A549 treated with CpdA at 1 μM for 4 hours (cell line): ENCODE data around the gene HEPN1. TPM values are rescaled to one million over a fixed set of nuclear protein-coding genes. Genes with fewer than 3 reads are reported as not detected.

Experiments used
- total RNA-seq: library from RNA; stranded (reverse); fragments of 200-300 nt; extraction: Qiagen RNA extraction; gene quantifications from 5 replicates; pipeline ENCODE4 v1.2.3, GENCODE V29; 2022; ENCODE audit warnings: low read depth

The HEPN1 gene
- total RNA-seq: not detected in 5 replicates

DNA sequence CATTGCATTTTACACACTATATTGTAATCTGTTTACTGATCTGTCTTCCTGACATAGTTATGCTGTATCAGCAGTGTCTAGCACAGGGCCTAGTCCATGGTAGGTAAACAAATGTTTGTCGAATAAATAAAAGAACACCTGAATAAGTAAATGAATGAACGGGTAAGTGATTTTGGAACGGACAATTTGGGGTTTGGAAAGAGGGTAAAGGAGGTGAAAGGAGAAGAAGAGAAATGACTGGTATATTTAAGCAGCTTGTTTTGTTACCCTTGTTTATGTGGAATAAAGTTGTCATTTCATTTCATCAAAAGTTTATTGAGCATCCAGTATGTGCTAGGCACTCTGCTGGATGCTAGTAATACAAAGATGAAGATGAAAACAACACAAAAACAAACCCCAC, at the start of gene HEPN1:
TSS of gene HEPN1 (plus strand) at position 301 of the 400 bp plus-strand sequence.

DNA sequence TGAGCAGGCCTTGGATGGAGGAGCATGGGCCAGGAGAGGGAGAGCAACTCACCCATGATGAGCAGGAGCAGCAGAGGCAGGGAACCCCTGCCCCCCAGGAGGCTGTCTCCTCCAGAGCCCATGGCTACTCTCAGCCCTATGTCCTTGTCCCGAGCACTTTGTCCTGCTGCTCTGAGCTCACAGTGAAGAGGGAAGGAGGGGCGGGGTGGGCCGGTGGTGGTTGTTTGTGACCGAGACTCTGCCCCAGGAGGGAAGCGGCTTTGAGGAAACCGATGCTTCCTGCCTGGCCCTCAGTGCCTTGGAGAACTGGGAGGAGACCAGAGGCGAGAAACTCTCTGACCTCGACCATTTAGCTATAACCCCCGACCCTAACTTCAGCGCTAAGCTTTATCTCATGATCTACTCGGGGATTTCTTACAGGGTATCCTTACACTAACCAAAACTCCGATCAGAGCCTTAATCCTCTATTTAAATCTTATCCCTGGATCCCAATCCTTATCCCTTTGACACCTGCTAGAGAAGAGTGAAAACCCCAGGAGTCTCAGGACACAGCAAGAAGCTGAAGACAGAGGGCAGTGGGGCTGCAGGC, 21.3 kb upstream of the HEPN1 start, which contains the start of gene ROBO4:
TSS of gene ROBO4 (minus strand) at position 192 of the 589 bp plus-strand sequence. CDS start at position 122, 70 bp downstream.

DNA sequence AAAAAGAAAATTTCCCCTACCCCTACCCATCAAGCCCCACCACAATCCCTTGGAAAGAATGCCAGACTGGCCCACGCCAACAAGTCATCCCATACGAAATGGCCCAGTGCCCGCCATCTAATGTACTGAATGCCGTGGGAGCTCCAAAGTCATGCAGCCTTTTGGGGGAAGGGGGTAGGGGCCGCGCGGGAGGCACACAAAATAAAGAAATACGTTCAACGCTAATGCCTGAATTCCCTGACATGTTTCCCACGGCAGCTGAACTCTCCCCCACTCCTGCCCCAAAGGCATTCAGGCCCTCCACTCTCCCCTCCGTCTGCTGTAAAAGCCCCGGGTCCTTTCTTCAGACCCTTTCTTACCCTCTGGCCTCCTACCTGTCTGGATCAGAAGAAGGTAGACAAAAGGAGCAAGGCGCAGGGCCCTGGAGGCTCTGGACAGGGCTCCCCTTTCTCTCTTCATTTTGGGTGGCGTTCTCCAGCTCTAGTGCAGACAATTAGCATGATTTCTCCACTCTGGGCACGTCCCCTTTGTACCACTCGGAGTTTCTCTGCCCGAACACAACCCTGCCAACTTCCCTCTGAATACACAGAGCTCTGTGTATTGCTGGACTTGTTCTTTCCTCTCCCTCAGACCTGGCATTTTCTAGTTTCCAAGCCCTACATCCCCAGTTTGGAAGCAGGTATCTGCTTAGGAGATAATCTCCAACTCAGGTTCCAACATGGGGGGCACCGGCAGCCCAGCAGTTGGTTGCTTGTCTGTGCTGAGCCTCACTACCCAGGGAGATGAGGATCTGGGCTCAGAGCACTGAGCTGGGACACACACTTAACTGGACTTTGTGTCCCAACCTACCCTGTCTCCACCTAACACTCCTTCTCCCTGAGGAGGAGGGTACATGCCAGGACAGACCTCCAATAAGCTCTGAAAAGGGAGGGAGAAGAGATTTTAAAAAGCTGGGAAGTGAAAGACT, 16.8 kb downstream of the HEPN1 start, which contains the start of gene HEPACAM:
TSS of gene HEPACAM (minus strand) at position 500 of the 967 bp plus-strand sequence. CDS start at position 459, 41 bp downstream.

DNA sequence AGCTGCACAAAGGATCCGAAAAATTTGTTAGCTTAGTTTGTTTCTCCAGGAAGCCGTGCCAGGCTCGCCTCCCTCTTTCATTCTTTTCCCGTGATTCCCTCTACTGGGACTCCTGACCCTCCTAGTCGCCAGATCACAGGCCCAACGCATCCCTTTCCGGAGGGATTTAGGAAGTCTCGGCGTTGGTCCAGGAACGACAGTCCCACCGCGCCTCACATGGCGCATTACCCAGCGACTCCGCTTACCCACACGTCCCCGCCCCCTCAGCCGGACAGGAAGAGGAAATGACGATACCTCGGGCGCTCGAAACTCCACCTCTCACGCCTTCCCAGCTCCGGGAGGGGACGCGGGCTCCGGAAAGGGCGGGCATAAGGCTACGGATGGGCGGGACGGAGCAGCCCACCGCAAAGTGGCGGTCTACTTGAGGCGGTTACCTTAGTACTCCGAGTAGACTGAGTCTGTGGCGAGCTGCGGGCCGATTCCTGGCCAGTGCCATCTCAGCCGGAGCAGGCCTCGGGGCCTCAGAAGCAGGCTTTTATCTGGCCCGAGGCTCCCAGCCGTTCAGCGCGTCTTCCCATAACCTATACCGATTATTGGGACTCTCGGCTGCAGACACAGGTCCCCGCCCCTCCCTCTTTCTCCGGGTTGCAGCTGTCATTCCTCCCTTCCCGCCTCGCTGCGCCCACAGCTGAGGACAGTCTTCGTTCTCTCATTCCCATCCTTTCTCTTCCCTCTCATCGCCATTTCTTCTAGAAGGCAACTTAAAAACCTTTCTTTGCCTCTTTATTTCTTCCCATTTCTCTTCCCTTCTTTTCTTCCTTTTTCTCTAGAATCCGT, 34.9 kb downstream of the HEPN1 start, which contains the start of gene CCDC15:
TSS of gene CCDC15 (plus strand) at position 450 of the 837 bp plus-strand sequence. CDS start 531 bp downstream, outside the sequence.

Other genes with a start within 250 kb of the HEPN1 start
- 13.4 to 14.9 TPM (median 14.2 TPM) in 5 replicates for gene SIAE, start 245.5 kb upstream of the HEPN1 start, total RNA-seq
- gene SPA17, start 245.3 kb upstream of the HEPN1 start, total RNA-seq: 16.5 to 34.0 TPM (median 18.5 TPM) in 5 replicates
- 5.5 to 11.1 TPM (median 10.7 TPM) in 5 replicates for gene NRGN, start 179.3 kb upstream of the HEPN1 start, total RNA-seq
- gene VSIG2, start 167.0 kb upstream of the HEPN1 start, total RNA-seq: not detected in 5 replicates
- gene ESAM, start 157.0 kb upstream of the HEPN1 start, total RNA-seq: 7.5 to 12.4 TPM (median 10.6 TPM) in 5 replicates
- gene MSANTD2, start 118.8 kb upstream of the HEPN1 start, total RNA-seq: 4.4 to 6.0 TPM (median 5.5 TPM) in 5 replicates
- 1.5 to 4.0 TPM (median 2.7 TPM) in 5 replicates for gene ROBO3, start 53.8 kb upstream of the HEPN1 start, total RNA-seq
- not detected in 5 replicates for gene ROBO4, start 21.4 kb upstream of the HEPN1 start, total RNA-seq
- gene HEPACAM, start 16.8 kb downstream of the HEPN1 start, total RNA-seq: not detected in 5 replicates
- gene CCDC15, start 35.0 kb downstream of the HEPN1 start, total RNA-seq: 0.45 to 0.72 TPM (median 0.54 TPM) in 5 replicates
- gene SLC37A2, start 144.1 kb downstream of the HEPN1 start, total RNA-seq: 0.07 to 0.15 TPM (median 0.11 TPM) in 4 of 5 replicates, not detected in the other
- 21.3 to 25.8 TPM (median 24.2 TPM) in 5 replicates for gene TMEM218, start 192.4 kb downstream of the HEPN1 start, total RNA-seq
- not detected in 5 replicates for gene PKNOX2, start 245.5 kb downstream of the HEPN1 start, total RNA-seq